Stimulated activated CD8-positive, alpha-beta memory T cell treated with anti-CD3 and anti-CD28 coated beads, Interleukin-2, amount 100 ng/mL, for 48 hours (primary cell): ENCODE measurements around the gene DCDC2C.

Experiments
- DNase-seq, 2 donors: peaks; one replicate each; pipeline ENCODE4 v3.0.0-alpha.2; 2020; ENCODE audit warnings: low read depth in 2 of 2

The DCDC2C gene

DNA sequence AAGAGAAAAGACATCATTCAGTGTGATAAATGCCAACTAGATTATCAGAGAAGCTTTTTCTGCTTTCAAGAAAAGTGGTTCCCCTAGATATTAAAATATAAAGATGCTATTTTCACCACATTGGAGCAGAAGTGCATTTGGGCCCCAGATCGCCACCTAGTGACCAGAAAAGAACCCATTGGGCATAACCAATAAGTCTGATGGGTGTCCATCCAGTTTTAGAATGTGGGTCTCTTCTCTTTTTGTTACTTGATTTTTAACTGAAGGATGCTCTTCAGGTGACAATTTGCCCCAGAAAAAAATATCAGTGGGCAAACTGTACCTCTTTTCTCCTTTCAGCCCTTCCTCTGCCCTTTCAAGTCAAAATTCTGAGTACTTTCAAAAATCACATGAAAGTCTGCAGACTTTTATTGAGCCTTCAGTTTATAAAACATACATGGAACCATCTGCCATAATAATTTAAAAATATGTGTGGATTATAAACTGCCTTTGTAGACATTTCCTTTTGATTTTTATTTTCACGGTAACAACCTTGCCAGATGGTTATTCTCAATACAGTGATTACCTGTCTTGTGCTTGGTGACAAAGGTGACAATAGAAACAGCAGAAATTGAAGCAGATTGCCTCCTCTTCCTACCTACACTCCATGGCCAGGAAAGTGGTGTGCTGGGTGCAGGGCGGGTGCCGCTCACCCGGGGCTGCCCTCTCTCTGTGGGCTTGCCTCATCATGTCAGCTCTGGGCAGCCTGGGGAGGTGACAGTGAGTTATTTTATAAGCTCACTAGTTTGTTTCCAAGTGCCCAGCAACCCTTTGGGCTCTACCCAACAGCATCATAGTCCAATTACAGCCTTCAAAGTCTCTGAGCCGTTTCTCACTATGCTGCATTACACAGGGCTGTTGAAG, 124.5 kb downstream of the DCDC2C start:
- no peak for DNase-seq

DNA sequence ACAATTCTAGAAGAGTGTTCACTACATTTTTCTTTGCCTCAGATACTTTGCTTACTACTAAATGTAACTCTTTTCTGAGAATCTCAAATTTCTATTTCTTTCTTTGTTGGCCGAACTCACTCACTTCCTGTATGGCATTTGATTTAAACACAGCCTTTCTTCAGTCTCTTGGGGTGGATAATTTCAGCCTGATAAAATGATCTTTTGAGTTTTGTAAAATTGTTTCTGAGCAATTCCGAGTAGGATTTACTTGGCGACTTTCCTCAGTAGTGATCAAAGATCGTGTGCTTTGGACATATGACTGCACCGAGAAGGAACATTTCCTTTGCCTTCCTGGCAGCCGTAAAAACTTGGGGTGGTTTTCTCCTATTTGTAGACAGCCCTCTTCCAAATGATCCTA, 127.4 kb downstream of the DCDC2C start:
- no peak for DNase-seq

DNA sequence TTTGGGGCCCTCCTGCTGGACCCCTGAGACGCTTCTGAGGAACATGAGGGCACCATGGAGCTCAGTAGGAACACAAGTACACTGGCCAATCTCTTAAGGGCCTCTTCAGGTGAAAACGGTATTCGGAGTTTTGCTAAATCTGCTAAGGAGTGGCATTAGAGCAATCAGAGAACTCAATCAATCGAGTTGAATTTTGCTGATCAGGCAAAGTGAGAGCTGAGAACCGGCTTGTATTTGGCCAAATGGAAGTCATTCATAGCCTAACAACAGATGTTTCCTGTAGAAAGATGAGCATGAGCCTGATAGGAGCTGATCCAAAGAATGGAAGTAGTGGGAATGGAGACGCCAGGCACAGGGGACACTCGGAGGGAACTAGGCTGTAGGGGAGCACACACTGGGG, 133.7 kb downstream of the DCDC2C start:
- no peak for DNase-seq

DNA sequence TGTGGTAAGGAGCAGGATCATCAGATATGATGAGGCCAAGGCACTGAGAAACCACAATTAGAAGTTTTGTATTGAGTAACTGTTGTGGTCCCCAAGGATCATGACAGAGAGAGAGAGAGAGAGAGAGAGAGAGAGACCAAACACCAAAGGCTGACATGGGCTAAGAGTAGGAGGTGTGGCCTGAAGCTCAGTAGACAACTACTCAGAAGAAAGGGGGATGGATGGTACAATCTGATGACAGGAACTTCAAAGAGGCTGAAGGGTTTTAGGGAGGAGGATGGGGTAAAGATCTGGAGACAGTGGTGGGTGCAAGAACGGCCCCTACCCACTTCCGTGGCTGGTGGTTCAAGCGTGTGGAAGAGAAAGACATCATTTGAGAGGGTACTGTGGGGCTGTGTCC, 135.0 kb downstream of the DCDC2C start:
- no peak for DNase-seq

DNA sequence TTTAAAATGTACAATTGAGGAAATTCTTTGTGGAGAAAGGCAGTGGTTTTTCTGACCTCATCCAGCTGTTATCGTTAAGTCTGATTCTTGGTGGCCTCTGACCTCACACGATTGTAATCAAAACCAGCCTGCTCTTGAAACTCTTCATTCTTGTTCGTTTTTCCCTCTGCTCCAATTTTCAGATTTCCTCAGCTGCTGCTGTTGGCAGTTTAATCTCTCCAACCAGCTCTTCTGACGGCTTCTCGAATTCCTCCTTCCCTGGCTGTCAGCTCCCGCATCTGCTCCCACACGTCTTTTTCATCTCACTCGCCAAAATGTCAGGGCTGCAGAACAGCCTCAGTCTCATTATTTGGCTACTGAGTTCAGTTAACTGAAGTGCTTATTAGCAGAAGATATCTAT, 136.1 kb downstream of the DCDC2C start:
- DNase-seq = no peak

DNA sequence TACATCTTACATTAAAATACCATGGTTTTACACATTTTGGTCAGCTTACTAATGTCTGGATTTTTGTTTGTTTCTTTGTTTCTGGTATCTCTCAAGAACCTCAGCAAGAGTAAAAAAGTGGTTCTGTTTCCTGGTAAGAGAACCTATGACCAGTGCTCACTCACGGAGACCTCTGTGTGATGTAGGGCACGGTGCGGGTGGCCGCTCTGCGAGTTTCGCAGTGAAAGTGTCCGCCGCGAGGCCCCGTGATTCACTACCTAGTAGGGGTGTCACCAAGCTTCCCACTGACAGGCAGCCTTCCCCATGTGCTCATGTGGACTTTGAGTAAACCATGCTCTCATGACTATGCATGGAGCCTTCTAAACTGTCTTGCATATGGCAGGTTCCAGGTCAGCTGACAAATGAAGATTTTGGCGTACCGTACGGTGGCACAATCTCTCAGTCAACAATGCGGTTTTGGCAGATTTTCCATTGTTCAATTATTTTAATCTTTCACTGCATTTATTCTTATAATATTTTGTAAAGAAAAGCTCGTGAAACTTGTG, 137.3 kb downstream of the DCDC2C start:
- DNase-seq = no peak

DNA sequence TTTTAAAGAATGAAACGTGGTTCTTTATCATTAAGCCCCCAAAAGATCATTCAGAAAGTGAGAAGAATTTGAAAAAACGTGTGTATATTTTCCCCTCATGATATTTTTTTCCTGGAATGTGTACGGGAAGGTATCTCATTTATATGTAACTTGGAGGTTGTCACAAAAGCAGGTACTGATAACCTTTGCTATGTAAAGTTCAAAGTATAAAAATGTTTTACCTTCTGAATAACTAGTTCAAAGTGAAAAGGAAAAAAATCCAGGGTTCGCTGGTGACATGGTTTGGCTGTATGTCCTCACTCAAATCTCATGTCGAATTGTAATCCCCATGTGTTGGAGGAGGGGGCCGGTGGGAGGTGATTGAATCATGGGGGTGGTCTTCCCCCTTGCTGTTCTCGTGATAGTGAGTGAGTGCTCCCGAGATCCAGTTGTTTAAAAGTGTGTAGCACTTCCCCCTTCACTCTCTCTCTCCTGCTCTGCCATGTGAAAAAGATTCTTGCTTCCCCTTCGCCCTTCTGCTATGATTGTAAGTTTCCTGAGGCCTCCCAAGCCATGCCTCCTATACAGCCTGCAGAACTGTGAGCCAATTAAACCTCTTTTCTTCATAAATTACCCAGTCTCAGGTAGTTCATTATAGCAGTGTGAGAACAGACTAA, 144.2 kb downstream of the DCDC2C start:
- DNase-seq = no peak

DNA sequence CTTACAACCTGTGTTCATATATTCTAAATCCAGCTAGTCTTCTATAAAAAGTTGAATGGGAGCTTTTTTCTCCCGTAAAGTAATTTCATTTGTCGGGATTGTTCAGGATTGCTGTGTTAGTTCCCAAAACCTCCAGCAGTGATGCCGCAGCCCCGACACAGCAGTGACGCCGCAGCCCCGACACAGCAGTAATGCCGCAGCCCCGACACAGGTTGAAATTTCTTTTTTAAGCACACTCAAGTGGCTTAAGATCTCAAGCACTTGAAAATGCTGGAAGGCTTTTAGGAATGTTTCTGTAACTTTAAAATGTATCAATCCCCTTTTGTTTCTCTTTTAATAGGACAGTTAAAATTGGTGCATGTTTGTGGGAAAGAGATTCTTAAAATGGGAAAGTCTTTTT, 145.4 kb downstream of the DCDC2C start:
- no peak for DNase-seq

DNA sequence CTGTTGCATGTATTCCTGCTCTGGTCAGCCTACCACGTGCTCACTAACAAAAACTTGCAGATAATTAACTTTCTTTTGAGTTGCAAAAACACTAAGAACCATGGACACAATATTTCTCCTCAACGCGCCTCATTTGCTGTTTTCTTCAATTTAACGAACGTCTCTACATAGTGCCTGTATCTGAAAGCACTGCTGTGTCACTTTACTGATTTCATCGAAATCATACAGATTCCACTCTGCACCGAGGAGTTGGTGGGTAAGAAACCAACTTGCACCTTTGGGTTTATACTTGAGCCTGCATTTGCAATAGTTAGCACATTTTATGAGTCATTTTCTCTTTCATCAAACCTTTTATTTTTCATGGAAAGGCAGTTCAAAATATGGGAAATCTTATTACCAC, 145.8 kb downstream of the DCDC2C start:
- DNase-seq = no peak

DNA sequence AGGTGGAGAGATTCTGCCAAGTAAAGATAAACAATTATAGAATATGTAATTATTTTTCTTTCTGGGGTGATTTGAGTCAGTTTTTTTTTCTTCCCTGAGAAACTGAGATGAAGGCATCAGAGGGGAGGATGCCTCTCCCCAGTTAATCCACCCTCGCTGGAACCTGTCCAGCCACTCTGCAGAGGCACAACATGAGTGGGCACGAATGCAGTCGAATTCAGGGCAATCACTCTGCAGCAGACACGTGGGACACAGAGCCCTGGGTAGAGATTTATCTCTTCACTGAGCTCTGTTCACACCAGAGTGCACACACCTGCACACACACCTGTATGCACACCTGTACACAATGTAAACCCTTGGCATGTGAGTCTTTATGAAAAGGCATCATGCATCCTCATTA, 154.2 kb downstream of the DCDC2C start:
- no peak for DNase-seq

DNA sequence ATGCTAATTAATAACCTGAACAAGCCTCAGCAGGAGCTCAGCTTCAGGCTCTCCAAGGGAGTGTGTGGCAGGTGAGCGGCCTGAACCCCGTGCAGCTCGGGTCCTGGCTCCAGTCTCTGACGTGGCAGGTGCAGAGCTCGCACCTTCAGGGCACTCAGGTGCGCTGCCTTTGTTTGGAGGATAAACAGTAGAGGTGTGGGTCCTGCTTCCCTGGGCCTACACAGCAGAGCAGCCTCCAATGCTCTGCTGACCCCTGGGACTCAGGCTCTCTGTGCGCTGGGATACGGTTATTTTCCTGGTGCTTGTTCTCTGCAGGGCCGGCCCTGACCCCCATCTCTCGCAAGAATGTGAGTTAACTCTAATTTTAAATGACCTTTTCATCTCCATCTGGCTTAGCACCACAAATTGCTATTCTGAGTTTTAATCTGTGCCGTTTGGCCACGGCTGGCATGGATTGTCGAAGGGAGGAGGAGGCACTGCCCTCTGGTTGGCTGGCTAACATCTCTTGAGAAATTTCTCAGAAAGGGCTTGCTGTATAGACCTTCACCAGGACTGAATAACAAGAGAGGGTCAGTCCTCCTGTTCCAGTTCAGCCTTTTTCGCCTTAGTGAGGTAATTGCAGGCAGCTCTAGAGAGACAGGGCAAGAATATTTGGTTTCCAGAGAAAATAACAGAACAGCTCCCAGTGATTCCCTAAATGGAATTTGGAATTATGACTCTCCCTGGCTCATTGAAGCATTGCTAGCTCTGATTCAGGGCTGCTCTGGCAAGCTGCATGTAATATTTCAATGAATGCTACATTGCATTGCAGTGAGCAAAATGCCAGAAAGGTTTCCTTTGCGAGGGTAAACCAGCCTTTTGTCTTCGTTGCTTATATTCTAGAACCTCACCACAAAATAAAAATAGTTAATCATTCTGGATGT, 161.8 kb downstream of the DCDC2C start:
- no peak for DNase-seq

DNA sequence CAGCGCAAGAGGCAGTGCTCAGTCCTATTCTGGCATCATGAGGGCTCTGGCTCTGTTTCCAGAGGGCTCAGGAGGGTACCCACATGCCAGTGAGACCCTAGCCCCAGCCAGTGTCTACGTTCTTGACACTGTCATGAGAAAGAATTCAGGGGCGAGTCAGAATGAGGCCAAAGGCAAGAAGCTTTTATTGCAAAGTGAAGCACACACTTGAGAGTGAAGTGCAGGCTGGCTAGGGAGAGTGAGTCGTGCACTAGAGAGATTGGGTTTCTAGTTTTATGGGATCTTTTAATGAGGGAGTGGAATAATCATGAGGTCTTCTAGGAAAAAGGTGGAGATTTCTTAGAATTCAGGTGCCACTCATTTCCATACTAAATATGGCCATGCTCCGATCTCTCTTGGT, 164.1 kb downstream of the DCDC2C start:
- DNase-seq = no peak

DNA sequence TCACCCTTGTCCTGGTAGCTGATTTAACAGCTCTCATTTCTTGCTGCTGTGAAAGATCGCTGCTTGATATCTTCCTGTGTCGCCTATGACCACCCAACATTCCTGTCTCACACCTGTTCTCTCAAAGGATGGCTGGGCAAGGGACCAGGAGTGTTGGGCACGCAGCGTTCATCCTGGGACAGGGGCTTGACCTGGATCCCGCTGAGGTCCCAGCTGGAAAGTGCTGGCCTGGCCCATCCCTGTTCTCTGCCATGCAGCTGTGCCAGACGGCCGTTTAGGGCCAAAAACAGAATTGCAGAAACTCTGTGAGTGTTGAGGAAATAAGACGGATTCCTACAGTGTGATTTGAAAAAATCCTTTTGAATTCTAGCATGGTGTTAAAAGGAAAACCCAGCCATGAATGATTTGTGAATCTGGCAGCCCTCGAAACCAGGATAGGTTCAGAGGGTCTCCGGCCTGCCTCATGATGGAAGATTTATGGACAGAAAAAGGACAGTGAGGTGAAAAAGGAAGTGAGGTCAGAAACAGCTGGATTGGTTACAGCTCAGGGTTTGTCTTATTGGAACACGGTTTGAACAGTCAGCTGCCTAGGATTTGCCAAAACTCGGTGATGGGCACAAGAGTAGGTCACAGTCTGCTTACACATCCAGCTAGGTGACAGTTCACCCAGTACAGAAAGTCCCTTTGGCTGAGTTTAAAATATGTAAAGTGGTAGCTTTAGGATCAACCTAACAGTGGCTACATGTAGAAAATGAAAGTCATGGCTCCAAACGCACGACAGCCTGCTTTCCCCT, 164.8 kb downstream of the DCDC2C start:
- DNase-seq = no peak

DNA sequence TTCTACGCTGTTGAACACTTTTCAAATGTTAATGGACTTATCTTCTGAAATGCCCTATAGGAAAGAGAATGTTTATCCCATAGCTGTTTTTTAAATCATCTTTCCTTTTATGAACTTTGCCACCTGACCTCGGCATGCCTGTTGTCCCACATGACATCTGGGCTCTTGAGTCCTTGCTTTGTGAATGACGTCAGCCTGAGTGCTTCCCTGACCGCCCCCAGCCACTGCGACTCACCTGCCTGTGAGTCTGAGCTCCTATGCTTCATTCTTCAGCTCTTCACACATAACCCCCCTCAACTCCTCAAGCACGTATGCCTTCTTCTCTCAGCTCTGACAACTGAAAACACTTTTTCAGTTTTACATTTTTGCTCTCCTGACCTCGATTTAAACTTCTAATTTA, 166.8 kb downstream of the DCDC2C start:
- no peak for DNase-seq

DNA sequence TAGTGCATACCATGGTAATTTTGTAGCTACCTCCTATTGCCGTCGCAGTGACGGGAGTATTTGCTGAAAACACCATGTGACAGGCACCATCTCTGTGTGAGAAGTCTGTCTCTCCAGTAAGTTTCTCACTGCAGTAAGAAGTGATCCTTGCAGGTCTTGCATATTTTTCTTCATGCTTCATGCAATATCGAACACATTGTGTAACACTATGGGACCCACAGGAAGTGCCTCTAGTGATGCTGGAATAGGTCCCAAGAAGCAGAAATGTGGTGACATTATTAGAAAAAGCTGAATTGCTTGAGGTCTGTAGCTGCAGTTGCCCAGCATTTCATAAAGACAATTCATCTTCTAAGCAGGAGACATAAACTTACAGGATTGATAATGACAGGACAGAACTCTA, 167.6 kb downstream of the DCDC2C start:
- no peak for DNase-seq

DNA sequence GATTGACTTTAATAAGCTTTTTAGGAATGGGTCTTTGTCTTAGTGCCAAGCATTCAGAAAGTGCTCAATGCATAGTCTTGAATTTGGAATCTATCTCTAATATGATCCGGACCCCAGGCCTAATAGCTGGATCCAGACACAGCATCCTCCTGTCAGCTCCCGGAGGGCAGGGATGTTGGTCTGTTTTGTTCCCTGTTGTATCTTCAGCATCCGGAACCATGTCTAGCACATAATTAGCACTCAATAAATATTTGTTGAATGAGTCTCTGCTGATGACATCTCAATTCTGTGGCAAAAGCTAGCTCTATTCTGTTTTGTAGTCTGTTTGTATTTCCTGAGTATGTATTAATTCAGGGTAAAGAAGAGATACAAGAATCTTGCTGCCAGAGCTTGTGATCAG, 169.1 kb downstream of the DCDC2C start:
- no peak for DNase-seq

DNA sequence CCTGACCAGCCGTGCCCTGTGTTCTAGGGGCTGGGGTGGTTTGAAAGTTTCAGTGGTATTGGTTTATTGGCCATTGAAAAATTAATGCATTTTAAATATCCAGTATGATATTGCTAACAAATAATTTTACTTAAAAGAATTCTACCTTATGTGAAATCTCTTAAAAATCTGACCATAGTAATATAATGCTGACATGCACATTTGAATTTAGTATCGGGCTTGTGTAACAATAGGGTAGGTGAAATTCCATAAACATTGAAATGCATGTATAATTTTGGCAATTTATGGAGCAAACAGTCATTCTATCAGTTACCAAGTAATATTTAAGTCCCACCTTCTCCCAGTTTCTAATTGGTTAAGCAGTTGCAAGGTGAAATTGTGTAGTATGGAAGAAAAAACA, 170.5 kb downstream of the DCDC2C start:
- no peak for DNase-seq

DNA sequence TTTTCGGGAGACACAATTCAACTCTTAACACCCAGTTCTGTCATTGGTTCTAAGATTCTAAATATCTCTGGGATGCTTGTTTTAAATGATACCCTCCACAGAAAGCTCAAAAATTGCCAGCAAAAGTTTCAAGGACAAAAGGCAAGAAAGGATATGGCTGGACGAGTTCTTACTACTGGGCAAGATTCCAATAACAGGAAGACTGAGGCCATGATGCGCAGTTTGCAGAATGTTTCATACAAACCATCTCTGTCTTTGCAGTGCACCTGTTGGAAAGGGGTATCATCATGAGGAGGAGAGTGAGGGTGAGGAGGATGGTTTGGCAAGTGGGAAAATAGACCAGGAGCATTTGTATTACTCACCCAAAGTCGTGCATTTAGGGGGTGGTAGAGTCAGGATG, 172.8 kb downstream of the DCDC2C start:
- DNase-seq = no peak

DNA sequence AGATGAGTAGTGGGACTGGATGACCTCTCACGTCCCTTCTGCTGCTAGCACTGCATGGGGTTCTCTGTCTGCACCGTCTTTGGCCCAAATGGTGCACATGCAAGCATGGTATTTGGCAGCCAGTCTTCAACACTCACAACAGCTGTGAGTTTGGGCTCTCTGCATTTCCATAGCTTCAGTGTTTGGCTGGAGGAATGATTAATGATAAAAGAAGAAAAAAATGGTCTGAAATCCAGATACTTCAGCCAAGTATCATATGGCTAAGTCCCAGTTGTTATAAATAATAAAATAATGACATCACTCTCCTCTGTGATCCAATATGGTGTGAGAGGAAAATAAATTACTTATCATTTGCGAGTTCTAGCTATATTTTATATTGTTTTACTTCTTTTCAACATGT, 173.3 kb downstream of the DCDC2C start:
- no peak for DNase-seq

DNA sequence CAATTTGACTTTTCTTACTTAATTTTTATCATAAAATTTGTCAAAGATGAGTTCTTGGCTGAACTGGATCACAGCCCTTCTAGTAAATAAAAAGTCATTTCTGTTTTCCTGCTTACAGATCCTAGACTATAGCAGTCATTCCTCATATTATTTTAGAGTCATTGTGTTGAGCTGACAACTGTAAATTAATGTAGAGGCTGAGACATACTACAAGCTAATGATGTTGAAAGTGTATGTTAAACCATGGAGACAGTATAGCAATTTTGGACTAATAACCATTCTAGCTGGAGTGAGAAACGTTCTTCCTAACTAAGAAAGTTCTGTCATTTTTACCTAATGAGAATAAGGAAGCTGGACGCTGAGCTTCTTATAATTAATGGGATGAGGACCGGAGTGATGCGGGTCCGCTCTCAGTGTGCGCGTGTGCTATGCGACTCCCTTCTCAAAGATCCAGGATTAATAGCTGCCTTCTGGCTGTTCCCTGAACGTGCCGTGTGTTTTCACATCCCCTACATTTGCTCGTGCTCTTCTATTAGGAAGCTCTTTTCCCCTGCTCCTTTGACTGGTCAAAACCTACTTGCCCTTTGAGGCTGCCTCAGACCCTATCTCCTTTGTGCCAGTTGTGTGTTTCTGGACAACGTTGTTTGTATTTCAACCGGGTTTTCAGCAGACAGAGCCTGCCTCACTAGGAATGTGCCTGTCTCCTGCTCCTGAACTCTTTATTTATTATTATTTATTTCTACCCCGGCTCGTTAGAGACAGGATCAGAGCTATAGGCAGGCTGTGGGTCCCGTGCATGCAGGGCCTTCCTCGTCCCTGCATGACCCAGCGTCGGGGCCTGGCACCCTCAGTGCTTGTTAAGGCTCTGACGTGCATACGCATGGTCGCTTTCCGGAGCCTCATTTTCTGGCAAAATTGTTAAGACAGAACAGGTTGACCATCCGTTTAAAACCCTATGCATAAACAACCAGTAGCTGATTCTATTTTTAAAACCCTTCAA, 182.6 kb downstream of the DCDC2C start:
- DNase-seq = no peak
